Liver (tissue), 9 donors: ENCODE measurements around the gene ST6GAL1. TPM values are rescaled to one million over a fixed set of nuclear protein-coding genes. Genes with fewer than 3 reads are reported as not detected.

Source experiments
- DNase-seq: peaks from one replicate; pipeline ENCODE4 v3.0.0-alpha.2; 2017; ENCODE audit warnings: low spot score
- H3K27ac ChIP-seq, 2 donors: one replicate each; pipeline ENCODE4 v1.7.0; 2013; ENCODE audit warnings: inconsistent platforms in 2 of 2, low read length in 2 of 2, control low read depth in 1 of 2, low read depth in 1 of 2, mild to moderate bottlenecking in 1 of 2
- H3K27me3 ChIP-seq, 4 donors: one replicate each; pipeline versions ENCODE4 v1.6.1 to v1.7.0; 2013; ENCODE audit warnings: low read length in 3 of 4, inconsistent platforms in 1 of 4, mild to moderate bottlenecking in 1 of 4, moderate library complexity in 1 of 4; ENCODE audit not compliant: control insufficient read depth in 4 of 4, insufficient read depth in 4 of 4
- H3K36me3 ChIP-seq, 4 donors: one replicate each; pipeline versions ENCODE4 v1.6.1 to v1.7.0; 2013; ENCODE audit warnings: low read length in 3 of 4, mild to moderate bottlenecking in 3 of 4, low read depth in 1 of 4, moderate library complexity in 1 of 4; ENCODE audit not compliant: control insufficient read depth in 4 of 4, insufficient read depth in 3 of 4
- H3K4me1 ChIP-seq, 4 donors: one replicate each; pipeline versions ENCODE4 v1.6.1 to v1.7.0; 2013; ENCODE audit warnings: low read length in 3 of 4, mild to moderate bottlenecking in 3 of 4, moderate library complexity in 1 of 4; ENCODE audit not compliant: control insufficient read depth in 4 of 4, insufficient read depth in 4 of 4
- H3K4me3 ChIP-seq, 3 donors: one replicate each; pipeline versions ENCODE4 v1.6.1 to v1.7.0; 2013; ENCODE audit warnings: low read length in 3 of 3, control low read depth in 1 of 3, low read depth in 1 of 3, mild to moderate bottlenecking in 1 of 3
- H3K9ac ChIP-seq, 2 donors: one replicate each; pipeline ENCODE4 v1.7.0; 2013; ENCODE audit warnings: low read length in 2 of 2, mild to moderate bottlenecking in 2 of 2, moderate library complexity in 2 of 2, control low read depth in 1 of 2, low read depth in 1 of 2
- H3K9me3 ChIP-seq, 4 donors: one replicate each; pipeline versions ENCODE4 v1.6.1 to v1.7.0; 2013; ENCODE audit warnings: low read length in 3 of 4; ENCODE audit not compliant: control insufficient read depth in 4 of 4
- CTCF ChIP-seq: fragments of 150-350 bp; IDR thresholded peaks from 2 replicates; pipeline ENCODE4 v1.5.1; 2017; ENCODE audit warnings: improper control_type of control experiment, low read depth, low read length; ENCODE audit not compliant: missing input control
- EGR1 ChIP-seq, 2 donors: IDR thresholded peaks; 2 replicates each; pipeline ENCODE4 v1.6.1; 2016 to 2018; ENCODE audit warnings: antibody characterized with exemption in 2 of 2, low read depth in 2 of 2
- FOXA1 ChIP-seq: IDR thresholded peaks from 2 replicates; pipeline ENCODE4 v1.6.1; 2016; ENCODE audit warnings: antibody characterized with exemption
- FOXA2 ChIP-seq: IDR thresholded peaks from 2 replicates; pipeline ENCODE4 v1.6.1; 2016; ENCODE audit warnings: antibody characterized with exemption
- GABPA ChIP-seq, 2 donors: IDR thresholded peaks in 1 of 2; conservative IDR thresholded peaks in 1 of 2; 2 replicates each; pipeline ENCODE4 v1.6.1; 2016; ENCODE audit warnings: antibody characterized with exemption in 2 of 2, mild to moderate bottlenecking in 1 of 2, moderate library complexity in 1 of 2
- HNF4A ChIP-seq, 2 donors: conservative IDR thresholded peaks; 2 replicates each; pipeline ENCODE4 v1.6.1; 2016; ENCODE audit warnings: antibody characterized with exemption in 2 of 2, mild to moderate bottlenecking in 2 of 2
- HNF4G ChIP-seq: IDR thresholded peaks from 2 replicates; pipeline ENCODE4 v1.6.1; 2016; ENCODE audit warnings: antibody characterized with exemption
- JUND ChIP-seq, 2 donors: IDR thresholded peaks; 2 replicates each; pipeline ENCODE4 v1.6.1; 2016; ENCODE audit warnings: antibody characterized with exemption in 2 of 2
- MAX ChIP-seq: IDR thresholded peaks from 2 replicates; pipeline ENCODE4 v1.6.1; 2016; ENCODE audit warnings: antibody characterized with exemption
- NR2F2 ChIP-seq: IDR thresholded peaks from 2 replicates; pipeline ENCODE4 v1.6.1; 2016; ENCODE audit warnings: antibody characterized with exemption
- RAD21 ChIP-seq, 2 donors: IDR thresholded peaks; 2 replicates each; pipeline ENCODE4 v1.6.1; 2016; ENCODE audit warnings: antibody characterized with exemption in 2 of 2, mild to moderate bottlenecking in 2 of 2
- REST ChIP-seq: IDR thresholded peaks from 2 replicates; pipeline ENCODE4 v1.6.1; 2016; ENCODE audit warnings: antibody characterized with exemption, mild to moderate bottlenecking
- RXRA ChIP-seq, 2 donors: IDR thresholded peaks; 2 replicates each; pipeline ENCODE4 v1.6.1; 2017 to 2018; ENCODE audit warnings: antibody characterized with exemption in 2 of 2, mild to moderate bottlenecking in 1 of 2
- SP1 ChIP-seq: IDR thresholded peaks from 2 replicates; pipeline ENCODE4 v1.6.1; 2018; ENCODE audit warnings: antibody characterized with exemption, mild to moderate bottlenecking
- YY1 ChIP-seq: IDR thresholded peaks from 2 replicates; pipeline ENCODE4 v1.6.1; 2016; ENCODE audit warnings: antibody characterized with exemption, mild to moderate bottlenecking
- WGBS: extraction: QIAGEN DNeasy Blood & Tissue Kit; methylation state at CpG from one replicate; pipeline ENCODE4 v1.1.7; 2013; 5-methylcytosine and 5-hydroxymethylcytosine counted together
- polyA plus RNA-seq, 2 donors: library from polyadenylated mRNA; stranded (reverse) in 1 of 2; unstranded in 1 of 2; fragments of 200-250 nt in 1 of 2; fragments of >200 nt in 1 of 2; fragmentation: Nextera tagmentation in 1 of 2; extraction: Ambion mirVana in 1 of 2; gene quantifications; one replicate each; pipeline versions ENCODE4 v1.2.1 to v1.2.3, GENCODE V29; 2013 to 2015
- total RNA-seq, 2 donors: library from RNA; depleted of rRNA; stranded (reverse); fragments of >200 nt; gene quantifications; one replicate each; pipeline ENCODE4 v1.2.3, GENCODE V29; 2014
- TF ChIP-seq, protein P1 (sequence below): IDR thresholded peaks from 2 replicates; pipeline ENCODE4 v1.6.1; 2016; ENCODE audit warnings: antibody characterized with exemption
- TF ChIP-seq, protein P2 (sequence below): IDR thresholded peaks from 2 replicates; pipeline ENCODE4 v1.6.1; 2016; ENCODE audit warnings: antibody characterized with exemption
- donor health status: healthy.
- donor health status: healthy.
- donor health status: healthy.
- donor health status: healthy.
- donor health status: healthy.

Gene ST6GAL1
- total and polyA plus RNA-seq, 4 donors: 102 to 425 (median 328) TPM

DNA sequence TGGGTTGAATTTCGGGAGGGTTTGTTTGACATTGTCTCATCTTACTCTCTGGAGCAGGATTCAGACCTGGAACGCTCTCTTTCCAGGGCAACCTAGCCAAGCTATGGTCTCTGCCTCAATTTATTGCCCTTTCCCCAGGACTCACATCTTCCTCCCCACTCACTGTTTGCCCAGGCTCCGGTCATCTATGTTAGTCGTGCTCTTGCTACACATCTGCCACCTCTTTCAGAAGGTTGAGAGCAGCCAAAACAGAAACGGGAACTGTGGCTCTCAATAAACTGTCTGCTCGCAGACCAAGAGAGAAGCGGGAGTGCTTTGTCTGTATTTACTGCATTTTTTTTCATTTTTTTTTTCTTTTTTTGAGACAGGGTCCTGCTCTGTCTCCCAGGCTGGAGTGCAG is 81.6 kb downstream of the ST6GAL1 start:
- no peak for DNase-seq
- Histone ChIP-seq H3K36me3 (no peaks in the 10 kb centered on the region), H3K27ac (peak overlapping the region; percentile 77 to 85), H3K9me3 (no peaks in the 10 kb centered on the region), H3K4me3 (no peak overlapping the region), H3K9ac (peak overlapping the region in 1 of 2 donors; percentile 91), H3K4me1 (peaks cover 4 to 24% (median 12%) of the 10 kb centered on the region in 4 donors), H3K27me3 (no peaks in the 10 kb centered on the region)
- peak; percentile 26 for TF ChIP-seq MAX
- no peak for TF ChIP-seq GABPA (IDR thresholded peaks at IDR 0.05 in 1 of 2, conservative IDR thresholded peaks at IDR 0.05 in 1 of 2)
- no peak for TF ChIP-seq NR2F2
- TF ChIP-seq RXRA (IDR thresholded peaks at IDR 0.05): peak in 1 of 2 donors; percentile 71
- no peak for TF ChIP-seq CTCF
- peak; percentile 61 for TF ChIP-seq REST
- peak; percentile 20 for TF ChIP-seq SP1
- peak; percentile 40 to 41 for TF ChIP-seq RAD21 (IDR thresholded peaks at IDR 0.05)
- TF ChIP-seq JUND (IDR thresholded peaks at IDR 0.05): no peak
- TF ChIP-seq FOXA2: peak; percentile 46
- TF ChIP-seq FOXA1: peak; percentile 36
- TF ChIP-seq, protein P1, sequence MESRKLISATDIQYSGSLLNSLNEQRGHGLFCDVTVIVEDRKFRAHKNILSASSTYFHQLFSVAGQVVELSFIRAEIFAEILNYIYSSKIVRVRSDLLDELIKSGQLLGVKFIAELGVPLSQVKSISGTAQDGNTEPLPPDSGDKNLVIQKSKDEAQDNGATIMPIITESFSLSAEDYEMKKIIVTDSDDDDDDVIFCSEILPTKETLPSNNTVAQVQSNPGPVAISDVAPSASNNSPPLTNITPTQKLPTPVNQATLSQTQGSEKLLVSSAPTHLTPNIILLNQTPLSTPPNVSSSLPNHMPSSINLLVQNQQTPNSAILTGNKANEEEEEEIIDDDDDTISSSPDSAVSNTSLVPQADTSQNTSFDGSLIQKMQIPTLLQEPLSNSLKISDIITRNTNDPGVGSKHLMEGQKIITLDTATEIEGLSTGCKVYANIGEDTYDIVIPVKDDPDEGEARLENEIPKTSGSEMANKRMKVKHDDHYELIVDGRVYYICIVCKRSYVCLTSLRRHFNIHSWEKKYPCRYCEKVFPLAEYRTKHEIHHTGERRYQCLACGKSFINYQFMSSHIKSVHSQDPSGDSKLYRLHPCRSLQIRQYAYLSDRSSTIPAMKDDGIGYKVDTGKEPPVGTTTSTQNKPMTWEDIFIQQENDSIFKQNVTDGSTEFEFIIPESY: no peak
- TF ChIP-seq HNF4G: no peak
- TF ChIP-seq HNF4A (conservative IDR thresholded peaks at IDR 0.05): peak; percentile 33 to 59
- TF ChIP-seq YY1: peak; percentile 51
- no peak for TF ChIP-seq EGR1 (IDR thresholded peaks at IDR 0.05; ENCODE audit: low read depth in 2 of 2)
- TF ChIP-seq, protein P2, sequence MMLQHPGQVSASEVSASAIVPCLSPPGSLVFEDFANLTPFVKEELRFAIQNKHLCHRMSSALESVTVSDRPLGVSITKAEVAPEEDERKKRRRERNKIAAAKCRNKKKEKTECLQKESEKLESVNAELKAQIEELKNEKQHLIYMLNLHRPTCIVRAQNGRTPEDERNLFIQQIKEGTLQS: no peak
- WGBS: 30% methylated on average over 7 of the region's 7 CpGs
